Measurements from ENCODE around the gene DDC. TPM values are rescaled to one million over a fixed set of nuclear protein-coding genes. Genes with fewer than 3 reads are reported as not detected.

The DDC gene
- total RNA-seq, 1 donor from 2014 or later, result not detected

DNA sequence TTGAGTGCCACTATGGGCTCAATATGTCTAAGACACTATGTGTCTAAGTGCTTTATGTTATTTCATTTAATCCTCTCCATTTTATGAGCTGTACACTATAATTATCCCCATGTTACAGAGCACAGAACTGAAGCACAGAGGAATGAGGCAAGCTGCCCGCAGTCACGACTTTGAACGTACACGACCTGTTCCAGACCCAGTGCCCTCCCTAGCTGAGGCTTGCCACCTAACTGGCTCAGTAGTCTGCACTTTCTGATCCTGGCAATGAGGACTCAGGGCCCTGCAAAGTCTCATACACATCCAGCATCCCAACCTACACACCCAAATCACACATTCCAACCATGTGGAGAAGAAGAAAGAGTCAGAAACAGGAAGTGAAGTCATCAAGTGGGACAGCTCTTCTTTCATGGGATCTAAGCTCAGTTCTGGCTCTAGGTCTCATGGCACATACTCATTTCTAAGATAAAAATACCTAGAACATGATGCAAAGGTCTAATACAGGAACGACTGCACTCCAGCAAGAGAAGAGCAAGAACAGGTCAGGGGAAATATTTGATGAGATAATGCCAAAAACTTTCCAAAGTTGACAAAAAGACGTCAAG is 42.4 kb upstream of the DDC start:
- TF ChIP-seq, protein P1, sequence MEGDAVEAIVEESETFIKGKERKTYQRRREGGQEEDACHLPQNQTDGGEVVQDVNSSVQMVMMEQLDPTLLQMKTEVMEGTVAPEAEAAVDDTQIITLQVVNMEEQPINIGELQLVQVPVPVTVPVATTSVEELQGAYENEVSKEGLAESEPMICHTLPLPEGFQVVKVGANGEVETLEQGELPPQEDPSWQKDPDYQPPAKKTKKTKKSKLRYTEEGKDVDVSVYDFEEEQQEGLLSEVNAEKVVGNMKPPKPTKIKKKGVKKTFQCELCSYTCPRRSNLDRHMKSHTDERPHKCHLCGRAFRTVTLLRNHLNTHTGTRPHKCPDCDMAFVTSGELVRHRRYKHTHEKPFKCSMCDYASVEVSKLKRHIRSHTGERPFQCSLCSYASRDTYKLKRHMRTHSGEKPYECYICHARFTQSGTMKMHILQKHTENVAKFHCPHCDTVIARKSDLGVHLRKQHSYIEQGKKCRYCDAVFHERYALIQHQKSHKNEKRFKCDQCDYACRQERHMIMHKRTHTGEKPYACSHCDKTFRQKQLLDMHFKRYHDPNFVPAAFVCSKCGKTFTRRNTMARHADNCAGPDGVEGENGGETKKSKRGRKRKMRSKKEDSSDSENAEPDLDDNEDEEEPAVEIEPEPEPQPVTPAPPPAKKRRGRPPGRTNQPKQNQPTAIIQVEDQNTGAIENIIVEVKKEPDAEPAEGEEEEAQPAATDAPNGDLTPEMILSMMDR (IDR thresholded peaks at IDR 0.05), result no peak
- Histone ChIP-seq H3K27ac (no peak overlapping the region), H3K9me3 (no peaks in the 10 kb centered on the region), H3K27me3 (no peaks in the 10 kb centered on the region), H3K4me1 (no peaks in the 10 kb centered on the region), H3K4me3 (no peak overlapping the region), H3K36me3 (peaks cover 33 to 78% of the 10 kb centered on the region in 2 donors)
- intact Hi-C loops (cut with DNase I), result no loop called here
- DNase-seq (ENCODE audit: low spot score in 2 of 2), result no peak

DNA sequence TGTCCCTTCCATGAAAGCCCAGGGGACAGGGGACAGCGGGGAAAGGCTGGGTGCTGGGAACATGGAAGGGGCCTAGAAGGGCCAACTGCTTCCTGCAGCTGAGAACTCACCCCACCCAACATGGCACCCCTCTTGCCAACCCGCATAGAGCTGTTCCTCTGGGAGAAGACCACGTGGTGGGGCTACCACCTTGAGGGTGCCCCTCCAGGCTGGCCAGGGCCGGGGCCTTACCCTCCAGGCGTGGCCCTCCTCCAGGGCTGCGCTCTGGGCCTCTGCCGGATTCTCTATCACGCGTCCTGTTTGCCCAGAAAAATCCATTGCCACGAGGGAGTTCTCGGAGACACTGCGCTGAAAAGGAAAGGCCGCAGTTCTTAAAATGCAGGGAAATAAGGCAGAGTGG is 39.9 kb upstream of the DDC start:
- no peaks in the 10 kb centered on the region for H3K9me3 ChIP-seq
- intact Hi-C loops (cut with DNase I), result no loop called here
- H3K27ac ChIP-seq, result no peak overlapping the region
- DNase-seq (ENCODE audit: low spot score in 2 of 2), result no peak
- TF ChIP-seq, protein P1 (IDR thresholded peaks at IDR 0.05), result no peak
- no peaks in the 10 kb centered on the region for H3K4me1 ChIP-seq
- peaks cover 27 to 66% of the 10 kb centered on the region in 2 donors for H3K36me3 ChIP-seq
- no peaks in the 10 kb centered on the region for H3K27me3 ChIP-seq
- no peak overlapping the region for H3K4me3 ChIP-seq

DNA sequence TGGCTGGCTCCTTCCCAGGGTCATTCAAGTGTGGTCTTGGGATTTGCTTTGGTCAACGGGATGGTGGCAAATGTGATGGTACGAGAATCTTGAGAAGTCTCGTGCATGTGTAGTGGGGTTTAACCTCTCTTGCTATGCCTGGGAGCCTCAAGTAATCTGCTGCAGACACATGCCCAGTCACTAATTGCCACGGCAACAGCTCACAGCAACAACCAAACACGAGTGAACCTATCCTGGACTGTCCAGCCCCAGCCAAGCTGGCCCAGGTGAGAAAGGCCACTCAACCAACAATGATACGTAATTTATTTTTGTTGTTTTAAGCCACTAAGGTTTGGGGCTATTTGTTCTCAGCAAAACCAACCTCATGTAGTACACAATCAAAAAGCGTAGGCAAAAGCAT is 38.1 kb upstream of the DDC start:
- intact Hi-C loops (cut with DNase I), result no loop called here
- Histone ChIP-seq H3K27me3 (no peaks in the 10 kb centered on the region), H3K4me1 (no peaks in the 10 kb centered on the region), H3K4me3 (no peak overlapping the region), H3K27ac (no peak overlapping the region), H3K36me3 (peaks cover 29 to 69% of the 10 kb centered on the region in 2 donors), H3K9me3 (no peaks in the 10 kb centered on the region)
- TF ChIP-seq, protein P1 (IDR thresholded peaks at IDR 0.05), result no peak
- no peak for DNase-seq (ENCODE audit: low spot score in 2 of 2)

DNA sequence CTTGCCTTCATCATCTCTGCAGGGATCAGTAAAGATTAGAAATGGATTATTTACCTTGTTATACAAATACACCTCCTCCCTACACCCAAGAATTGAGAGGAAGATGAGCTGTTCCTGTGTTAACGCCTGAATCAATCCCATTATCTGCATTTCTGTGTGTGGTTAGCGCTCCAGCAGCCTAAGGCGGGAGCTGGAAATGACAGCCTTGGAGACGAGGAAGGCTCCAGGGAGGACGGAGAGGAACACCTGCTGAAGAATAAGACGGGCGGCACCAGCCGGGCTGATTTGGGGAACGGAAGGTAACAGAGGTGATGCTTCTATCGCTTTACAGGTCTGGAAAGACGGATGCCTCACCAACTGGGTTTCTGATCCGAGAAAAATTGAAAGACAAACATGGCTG is 34.2 kb upstream of the DDC start:
- TF ChIP-seq, protein P1 (IDR thresholded peaks at IDR 0.05), result no peak
- Histone ChIP-seq H3K27ac (no peak overlapping the region), H3K27me3 (no peaks in the 10 kb centered on the region), H3K4me3 (no peak overlapping the region), H3K36me3 (peaks cover 14 to 57% of the 10 kb centered on the region in 2 donors), H3K9me3 (no peaks in the 10 kb centered on the region), H3K4me1 (no peaks in the 10 kb centered on the region)
- DNase-seq (ENCODE audit: low spot score in 2 of 2), result no peak
- intact Hi-C loops (cut with DNase I), result loop anchor here (5.0 to 10.0 kb wide), 4 partner anchors 78 to 535 kb away; no protein-coding TSS in a partner anchor

DNA sequence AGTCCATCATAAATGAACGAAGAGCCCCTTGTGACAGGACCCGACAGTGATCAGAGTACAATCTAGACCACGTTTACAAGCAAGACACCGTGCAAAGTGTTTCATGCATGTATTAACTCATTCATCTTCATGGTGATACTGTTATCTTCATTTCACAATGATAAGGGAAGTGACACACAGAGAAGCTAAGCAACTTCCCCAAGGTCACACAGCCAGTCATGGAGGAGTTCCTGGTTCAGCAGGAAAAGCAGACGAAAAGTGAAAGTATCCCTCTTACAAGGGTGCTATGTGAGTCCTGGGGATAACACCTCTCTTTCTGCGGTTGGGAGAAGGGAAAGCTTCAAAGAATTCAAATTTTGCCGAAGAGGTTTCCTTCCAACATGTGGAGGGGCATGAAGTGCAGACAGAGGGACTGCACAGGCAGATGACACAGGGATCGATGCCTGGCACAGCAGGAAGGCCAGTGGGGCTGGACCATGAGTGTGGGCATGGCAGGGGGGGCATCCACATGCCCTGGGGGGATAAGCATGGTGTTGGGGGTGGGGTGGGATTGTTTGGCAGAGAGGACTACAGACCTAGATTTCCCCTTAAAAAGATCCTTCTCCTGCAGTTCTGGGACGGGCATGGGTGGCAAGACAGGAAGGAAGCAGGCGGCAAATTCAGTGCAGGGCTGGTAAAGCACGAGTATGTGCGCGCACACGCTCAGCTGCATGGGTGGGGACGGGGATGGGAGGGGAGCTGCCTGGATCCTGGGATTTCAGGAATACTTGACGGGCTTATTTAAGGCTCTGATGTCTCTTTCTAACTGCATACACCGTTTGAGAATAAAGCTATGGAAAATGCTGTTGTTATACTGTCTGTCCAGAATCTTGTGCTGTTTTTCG is 33.5 kb upstream of the DDC start:
- Histone ChIP-seq H3K27ac (no peak overlapping the region), H3K27me3 (no peaks in the 10 kb centered on the region), H3K4me1 (no peaks in the 10 kb centered on the region), H3K4me3 (no peak overlapping the region), H3K9me3 (no peaks in the 10 kb centered on the region), H3K36me3 (peaks cover 7 to 55% of the 10 kb centered on the region in 2 donors)
- TF ChIP-seq, protein P1 (IDR thresholded peaks at IDR 0.05), result no peak
- DNase-seq (ENCODE audit: low spot score in 2 of 2), result no peak
- intact Hi-C loops (cut with DNase I), result loop anchor here (5.0 to 10.0 kb wide), 4 partner anchors 79 to 536 kb away; no protein-coding TSS in a partner anchor
